ENCODE data around the gene CHEK1. TPM values are rescaled to one million over a fixed set of nuclear protein-coding genes. Genes with fewer than 3 reads are reported as not detected.

The CHEK1 gene
- total and polyA plus RNA-seq, 9 of the 15 experiments (the other 6 are each of a cell fraction or from before 2014, with no cell fraction given) = 62.6 to 108 (median 87.5) TPM

- Histone ChIP-seq H3K4me2 (ENCODE audit: insufficient read depth, low read length) (no peak overlapping the region), H4K20me1 (replicated peaks; ENCODE audit: control insufficient read depth, insufficient read depth, low read length) (no peaks in the 10 kb centered on the region), H3K27me3 (ENCODE audit: control insufficient read depth in 2 of 2, insufficient read depth in 2 of 2, low read length in 2 of 2) (no peaks in the 10 kb centered on the region), H3K36me3 (ENCODE audit: control insufficient read depth, insufficient read depth, low read length) (peaks cover 92% of the 10 kb centered on the region), H3K9ac (ENCODE audit: insufficient read depth in 1 of 2, low read depth in 2 of 2, low read length in 2 of 2) (no peak overlapping the region), H3K79me2 (ENCODE audit: control insufficient read depth, insufficient read depth, low read length) (no peaks in the 10 kb centered on the region), H2AFZ (ENCODE audit: low read depth, low read length) (no peak overlapping the region), H3K4me1 (replicated peaks in 1 of 2; ENCODE audit: control insufficient read depth in 2 of 2, insufficient read depth in 2 of 2, low read length in 2 of 2) (no peaks in the 10 kb centered on the region), H3K27ac (ENCODE audit: extremely low read depth, low read depth, low read length) (no peak overlapping the region), H3K9me1 (ENCODE audit: control insufficient read depth, insufficient read depth, low read length) (no peaks in the 10 kb centered on the region), H3K4me3 (no peak overlapping the region), H3K9me3 (replicated peaks; ENCODE audit: control insufficient read depth, insufficient read depth, low read depth, low read length) (no peaks in the 10 kb centered on the region)
- ATAC-seq (peak; percentile 51; the same call in 1 of the 3 replicates), FAIRE-seq (no peak), DNase-seq (ENCODE audit: extremely low read depth in 1 of 4, low spot score in 3 of 4) (no peak)
- ChIA-PET POLR2A (no interaction called here), CTCF (ENCODE audit: low intra/inter-chr PET ratio) (no interaction called here)
- in situ Hi-C loops (cut with MboI) = no loop called here
- 60% methylated on average over 3 of the region's 3 CpGs for WGBS (ENCODE audit: insufficient coverage, low coverage, missing lambda C conversion rate)
- intact Hi-C loops (cut with micrococcal nuclease) = no loop called here
- TF ChIP-seq RAD51 (IDR thresholded peaks at IDR 0.05; ENCODE audit: borderline replicate concordance, low read depth) = no peak
- TF ChIP-seq CTCF (IDR thresholded peaks at IDR 0.05 in 2 of 3, conservative IDR thresholded peaks at IDR 0.05 in 1 of 3; ENCODE audit: insufficient read depth in 2 of 3, low read depth in 1 of 3, low read length in 3 of 3) = peak in 1 of 3 experiments; percentile 7; a peak in 1 of 6 replicates
- no peak for TF ChIP-seq RBM39 (optimal IDR thresholded peaks at IDR 0.05; ENCODE audit: low read depth, low read length)
- TF ChIP-seq BCOR (IDR thresholded peaks at IDR 0.05) = no peak
- no TSS peak for BruUV-seq (replicated peaks)
These were observed 12.9 kb downstream of the CHEK1 start for GRCh38 chr11:125637840-125638239.

GRCh38 chr11:125638315-125638714 lies 13.4 kb downstream of the CHEK1 start:
- TSS peak; percentile 6 for BruUV-seq (replicated peaks)
- Histone ChIP-seq H3K27me3 (ENCODE audit: control insufficient read depth in 2 of 2, insufficient read depth in 2 of 2, low read length in 2 of 2) (no peaks in the 10 kb centered on the region), H3K4me1 (replicated peaks in 1 of 2; ENCODE audit: control insufficient read depth in 2 of 2, insufficient read depth in 2 of 2, low read length in 2 of 2) (no peaks in the 10 kb centered on the region), H3K4me2 (ENCODE audit: insufficient read depth, low read length) (no peak overlapping the region), H2AFZ (ENCODE audit: low read depth, low read length) (no peak overlapping the region), H4K20me1 (replicated peaks; ENCODE audit: control insufficient read depth, insufficient read depth, low read length) (no peaks in the 10 kb centered on the region), H3K4me3 (no peak overlapping the region), H3K27ac (ENCODE audit: extremely low read depth, low read depth, low read length) (no peak overlapping the region), H3K79me2 (ENCODE audit: control insufficient read depth, insufficient read depth, low read length) (no peaks in the 10 kb centered on the region), H3K9me3 (replicated peaks; ENCODE audit: control insufficient read depth, insufficient read depth, low read depth, low read length) (no peaks in the 10 kb centered on the region), H3K9ac (ENCODE audit: insufficient read depth in 1 of 2, low read depth in 2 of 2, low read length in 2 of 2) (no peak overlapping the region), H3K36me3 (ENCODE audit: control insufficient read depth, insufficient read depth, low read length) (peaks cover 88% of the 10 kb centered on the region), H3K9me1 (ENCODE audit: control insufficient read depth, insufficient read depth, low read length) (no peaks in the 10 kb centered on the region)
- FAIRE-seq (no peak), ATAC-seq (no peak), DNase-seq (ENCODE audit: extremely low read depth in 1 of 4, low spot score in 3 of 4) (no peak)
- WGBS (ENCODE audit: insufficient coverage, low coverage, missing lambda C conversion rate) = 86% methylated on average over 1 of the region's 1 CpG
- in situ Hi-C loops (cut with MboI) = no loop called here
- CTCF ChIA-PET (ENCODE audit: low intra/inter-chr PET ratio) = no interaction called here
- intact Hi-C loops (cut with micrococcal nuclease) = no loop called here
- POLR2A ChIA-PET = no interaction called here
- TF ChIP-seq KLF1 (tag; IDR thresholded peaks at IDR 0.05) = no peak
- no peak for TF ChIP-seq CBFA2T3 (IDR thresholded peaks at IDR 0.05)
- TF ChIP-seq ZBTB8A (IDR thresholded peaks at IDR 0.05; ENCODE audit: partially characterized antibody) = no peak
- TF ChIP-seq ZBTB11 (CRISPR knock-in tag; IDR thresholded peaks at IDR 0.05) = no peak
